GM12891 (cell line): ENCODE results near the gene SULT1E1.
A peak's percentile ranks its signal among the peaks of the same experiment; 100 is the strongest.
"Not testable (repeated sequence)": the region's sequence is repeated elsewhere in the genome, so short reads cannot be mapped to it uniquely, and the experiment has no call there.

Experiments
- DNase-seq: peaks from one replicate; pipeline ENCODE4 v3.0.0; 2011; ENCODE audit warnings: low spot score; ENCODE audit not compliant: insufficient read length
- FAIRE-seq: peaks from 2 replicates; lab custom pipeline; 2011; peaks lifted over from hg19 to GRCh38; lab: Jason Lieb, UNC
- PAX5 ChIP-seq: IDR thresholded peaks from 2 replicates; pipeline ENCODE4 v1.6.1; 2011; ENCODE audit warnings: low read length, moderate library complexity, mild to moderate bottlenecking; ENCODE audit not compliant: insufficient read depth, severe bottlenecking
- POLR2A ChIP-seq: IDR thresholded peaks from 2 replicates; pipeline ENCODE4 v1.6.1; 2011; ENCODE audit warnings: low read depth, low read length, control low read depth
- POLR2AphosphoS5 ChIP-seq: IDR thresholded peaks from 2 replicates; pipeline ENCODE4 v1.6.1; 2011; ENCODE audit warnings: low read depth, low read length, control low read depth
- POU2F2 ChIP-seq: IDR thresholded peaks from 2 replicates; pipeline ENCODE4 v1.6.1; 2011; ENCODE audit warnings: low read depth, mild to moderate bottlenecking, control low read depth, low read length, moderate library complexity
- SPI1 ChIP-seq: IDR thresholded peaks from 2 replicates; pipeline ENCODE4 v1.6.1; 2011; ENCODE audit warnings: low read depth, low read length, control low read depth
- TAF1 ChIP-seq: IDR thresholded peaks from 2 replicates; pipeline ENCODE4 v1.6.1; 2011; ENCODE audit warnings: low read depth, low read length, control low read depth

Gene SULT1E1

DNA sequence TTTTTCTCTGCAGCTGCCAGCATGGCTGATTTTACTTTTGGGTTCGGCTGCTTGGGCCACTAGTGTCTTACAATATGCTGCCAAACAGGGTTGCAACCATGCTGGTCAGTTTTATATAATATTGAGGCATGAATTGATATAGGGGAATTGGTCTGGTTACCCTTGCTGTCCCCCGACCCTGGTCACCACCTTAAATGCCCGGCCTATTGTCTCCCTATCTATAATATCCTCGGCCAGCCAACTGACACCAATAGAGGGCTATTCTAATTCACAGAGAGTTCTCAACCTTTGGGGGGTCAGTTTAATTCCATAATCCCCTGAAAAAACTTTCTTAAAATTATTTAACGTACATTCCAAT, 28.7 kb downstream of the SULT1E1 start:
- TF ChIP-seq SPI1 (no peak), PAX5 (no peak), TAF1 (no peak), POU2F2 (no peak), POLR2AphosphoS5 (no peak), POLR2A (no peak)
- FAIRE-seq (no peak), DNase-seq (no peak)

DNA sequence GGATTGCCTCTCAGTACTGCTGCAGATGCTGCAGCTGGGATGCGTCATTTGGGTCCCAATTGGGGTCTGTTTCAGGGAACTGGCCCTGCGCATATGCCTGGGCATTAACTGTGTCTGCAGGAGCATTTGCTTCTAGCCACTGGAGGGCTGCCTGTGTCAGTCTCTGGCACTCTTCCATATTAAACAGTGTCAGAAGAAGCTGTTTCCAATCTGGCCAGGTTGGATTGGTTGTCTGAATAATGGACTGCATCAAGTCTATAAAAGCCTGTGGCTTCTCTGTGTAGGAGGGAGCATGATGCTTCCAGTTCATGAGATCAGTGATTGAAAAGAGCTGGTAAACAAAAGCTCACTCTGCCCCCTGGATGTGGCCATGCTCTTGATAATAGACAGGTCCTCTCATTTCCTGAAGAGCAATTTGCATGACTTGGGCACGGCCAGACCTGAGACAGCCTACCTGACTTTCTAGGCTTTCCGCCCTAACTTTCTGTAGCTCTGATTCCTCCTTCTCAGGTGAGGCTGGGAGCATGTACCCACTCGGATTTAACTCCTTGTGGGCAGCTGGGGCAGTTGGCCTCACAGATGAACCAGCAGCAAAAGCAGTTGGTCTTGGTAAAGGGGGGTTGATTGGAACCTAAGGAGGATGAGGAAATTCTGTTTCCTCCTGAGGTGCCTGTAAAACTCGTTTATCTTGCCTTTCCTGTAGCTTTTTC, 29.2 kb downstream of the SULT1E1 start:
- FAIRE-seq (no peak), DNase-seq (no peak)
- TF ChIP-seq POLR2A, result no peak
- no peak for TF ChIP-seq PAX5
- no peak for TF ChIP-seq POU2F2
- TF ChIP-seq POLR2AphosphoS5, result no peak
- TF ChIP-seq TAF1, result no peak

- DNase-seq (no peak), FAIRE-seq (no peak)
- no peak for TF ChIP-seq SPI1
- TF ChIP-seq TAF1, result no peak
- no peak for TF ChIP-seq PAX5
- no peak for TF ChIP-seq POU2F2
- TF ChIP-seq POLR2AphosphoS5, result no peak
- no peak for TF ChIP-seq POLR2A
Observed at GRCh38 chr4:69830192-69830559, 29.8 kb downstream of the SULT1E1 start.

DNA sequence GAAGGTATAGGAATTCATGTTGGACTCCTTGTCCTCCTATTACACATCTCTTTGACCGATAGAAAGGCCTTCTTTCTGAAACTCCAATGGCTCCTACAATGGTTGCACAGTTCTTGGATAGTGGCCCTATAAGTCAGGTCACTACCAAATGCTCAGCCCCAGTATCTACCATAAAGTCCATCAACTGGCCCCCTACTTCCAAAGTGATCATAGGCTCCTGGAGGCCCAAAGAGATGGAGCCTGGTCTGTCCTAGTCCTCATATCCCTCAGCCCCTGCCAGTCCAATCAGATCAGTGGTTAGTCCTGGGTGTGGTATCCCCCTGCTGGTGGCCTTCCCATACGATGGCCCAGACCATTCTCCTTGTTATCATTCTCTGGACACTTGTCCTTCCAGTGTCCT, 30.3 kb downstream of the SULT1E1 start:
- FAIRE-seq, result no peak
- no peak for DNase-seq
- TF ChIP-seq TAF1, result no peak
- TF ChIP-seq POLR2A, result no peak
- no peak for TF ChIP-seq POU2F2
- no peak for TF ChIP-seq POLR2AphosphoS5
- TF ChIP-seq PAX5, result no peak
- TF ChIP-seq SPI1, result no peak

GRCh38 chr4:69828828-69829227, 31.1 kb downstream of the SULT1E1 start:
- FAIRE-seq (no peak), DNase-seq (no peak)
- no peak for TF ChIP-seq POLR2AphosphoS5
- no peak for TF ChIP-seq TAF1
- TF ChIP-seq PAX5, result no peak
- no peak for TF ChIP-seq SPI1

GRCh38 chr4:69825056-69825455, 34.9 kb downstream of the SULT1E1 start:
- FAIRE-seq, DNase-seq: not testable (repeated sequence)

- no peak for DNase-seq
- peak; percentile 38 for FAIRE-seq
- TF ChIP-seq TAF1, result no peak
- no peak for TF ChIP-seq POLR2AphosphoS5
- TF ChIP-seq SPI1, result no peak
Observed at GRCh38 chr4:69823481-69824186, 36.3 kb downstream of the SULT1E1 start.

GRCh38 chr4:69823048-69823447, 36.9 kb downstream of the SULT1E1 start:
- TF ChIP-seq POU2F2 (no peak), POLR2AphosphoS5 (no peak), SPI1 (no peak), PAX5 (no peak)
- DNase-seq, result no peak
- FAIRE-seq, result no peak

DNA sequence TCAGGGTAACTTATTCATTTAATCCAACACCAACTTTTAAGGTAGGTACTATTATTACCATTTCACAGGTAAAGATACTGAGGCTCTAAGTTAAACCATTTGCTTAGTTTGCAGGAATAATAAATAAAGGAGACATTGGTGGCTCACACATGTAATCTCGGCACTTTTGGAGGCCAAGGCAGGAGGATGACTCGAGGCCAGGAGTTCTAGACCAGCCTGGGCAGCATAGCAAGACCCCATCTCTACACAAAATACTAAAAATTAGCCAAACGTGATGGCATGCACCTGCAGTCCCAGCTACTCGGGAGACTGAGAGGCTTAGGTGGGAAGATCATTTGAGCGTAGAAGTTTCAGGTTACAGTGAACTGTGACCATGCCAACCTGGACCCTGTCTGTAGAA, 37.7 kb downstream of the SULT1E1 start:
- FAIRE-seq, result no peak

DNA sequence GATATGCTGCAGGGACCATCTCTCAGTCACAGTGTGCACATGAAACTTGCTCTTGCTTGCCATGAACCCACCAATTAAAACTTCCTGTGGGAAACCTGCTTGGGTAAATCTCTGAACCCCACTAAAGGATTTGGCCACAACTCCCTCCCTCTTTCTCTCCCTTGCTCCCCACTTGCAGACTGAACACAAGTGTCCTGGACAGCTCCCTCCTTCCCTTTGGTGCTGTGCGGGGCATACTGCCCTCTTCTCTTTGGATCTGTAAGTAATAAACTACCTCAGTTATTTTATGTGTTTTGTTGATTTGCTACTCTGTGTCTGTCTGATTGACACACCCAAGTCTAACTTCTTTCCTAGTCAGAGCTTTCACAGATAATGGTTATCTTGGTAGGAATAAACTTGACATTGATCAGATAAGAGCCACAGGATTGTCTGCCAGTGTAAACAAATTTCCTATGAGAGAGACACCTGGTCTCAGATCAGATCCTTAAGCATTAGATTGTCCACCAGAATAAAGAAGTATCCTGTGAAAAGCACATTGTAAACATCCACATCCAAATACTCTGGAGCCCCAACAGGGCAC, 41.8 kb downstream of the SULT1E1 start:
- DNase-seq, result no peak
- no peak for TF ChIP-seq PAX5
- no peak for TF ChIP-seq POU2F2
- TF ChIP-seq POLR2AphosphoS5, result no peak
- TF ChIP-seq TAF1, result no peak
- no peak for TF ChIP-seq SPI1
- TF ChIP-seq POLR2A, result no peak
- no peak for FAIRE-seq

More for the DNA sequence above, 37.7 kb downstream of the SULT1E1 start:
- DNase-seq, result no peak
- TF ChIP-seq POLR2A (no peak), TAF1 (no peak), PAX5 (no peak), POU2F2 (no peak), POLR2AphosphoS5 (no peak), SPI1 (no peak)

GRCh38 chr4:69816236-69816635, 43.7 kb downstream of the SULT1E1 start:
- FAIRE-seq (no peak), DNase-seq (no peak)
- TF ChIP-seq POLR2AphosphoS5 (no peak), POLR2A (no peak), TAF1 (no peak), PAX5 (no peak), POU2F2 (no peak), SPI1 (no peak)
